Activated T-helper 17 cell treated with anti-CD3 and anti-CD28 coated beads, Interleukin-2, amount 50 U/mL, for 72 hours (primary cell): ENCODE measurements around the gene GPR61. TPM values are rescaled to one million over a fixed set of nuclear protein-coding genes. Genes with fewer than 3 reads are reported as not detected.

ENCODE experiments used
- ATAC-seq: fragments of 150-1000 bp; cut with Tn5 transposase; replicated peaks from 2 replicates; pipeline ENCODE4 v1.10.0; 2021; ENCODE audit warnings: mild to moderate bottlenecking, moderate library complexity
- H3K27ac Mint-ChIP-seq: one replicate; pipeline ENCODE4 v1.8.0; 2022; ENCODE audit warnings: mixed read lengths
- H3K27me3 Mint-ChIP-seq: one replicate; pipeline ENCODE4 v1.8.0; 2022; ENCODE audit warnings: mixed read lengths
- H3K36me3 Mint-ChIP-seq: one replicate; pipeline ENCODE4 v1.8.0; 2022; ENCODE audit warnings: low read depth, mild to moderate bottlenecking, mixed read lengths
- H3K4me1 Mint-ChIP-seq: one replicate; pipeline ENCODE4 v1.8.0; 2022; ENCODE audit warnings: mixed read lengths
- H3K4me3 Mint-ChIP-seq: one replicate; pipeline ENCODE4 v1.8.0; 2022; ENCODE audit warnings: mild to moderate bottlenecking, mixed read lengths
- H3K9me3 Mint-ChIP-seq: one replicate; pipeline ENCODE4 v1.8.0; 2022; ENCODE audit warnings: mixed read lengths
- total RNA-seq, 2 donors: library from RNA; stranded (reverse); gene quantifications; one replicate each; pipeline ENCODE4 v1.2.3, GENCODE V29; 2022

The GPR61 gene
- total RNA-seq, 2 donors from 2014 or later = 0.45 TPM; not detected in 1

GRCh38 chr1:109537450-109538178 is 2.1 kb upstream of the GPR61 start:
- no peaks in the 10 kb centered on the region for H3K27me3 Mint-ChIP-seq
- no peak overlapping the region for H3K4me3 Mint-ChIP-seq
- H3K4me1 Mint-ChIP-seq = no peaks in the 10 kb centered on the region
- H3K9me3 Mint-ChIP-seq = no peaks in the 10 kb centered on the region
- no peak overlapping the region for H3K27ac Mint-ChIP-seq
- no peaks in the 10 kb centered on the region for H3K36me3 Mint-ChIP-seq
- no peak for ATAC-seq

- no peak overlapping the region for H3K4me3 Mint-ChIP-seq
- no peak for ATAC-seq
- no peaks in the 10 kb centered on the region for H3K27me3 Mint-ChIP-seq
- H3K4me1 Mint-ChIP-seq = no peaks in the 10 kb centered on the region
- H3K27ac Mint-ChIP-seq = no peak overlapping the region
- no peaks in the 10 kb centered on the region for H3K9me3 Mint-ChIP-seq
- H3K36me3 Mint-ChIP-seq = no peaks in the 10 kb centered on the region
Observed at GRCh38 chr1:109538827-109539555, 681 bp upstream of the GPR61 start.

GRCh38 chr1:109541102-109541501 is 1.4 kb downstream of the GPR61 start:
- no peaks in the 10 kb centered on the region for H3K36me3 Mint-ChIP-seq
- no peaks in the 10 kb centered on the region for H3K4me1 Mint-ChIP-seq
- no peak overlapping the region for H3K27ac Mint-ChIP-seq
- H3K27me3 Mint-ChIP-seq = no peaks in the 10 kb centered on the region
- ATAC-seq = no peak
- no peaks in the 10 kb centered on the region for H3K9me3 Mint-ChIP-seq
- H3K4me3 Mint-ChIP-seq = no peak overlapping the region

GRCh38 chr1:109542657-109543056 is 3.0 kb downstream of the GPR61 start:
- no peaks in the 10 kb centered on the region for H3K4me1 Mint-ChIP-seq
- no peaks in the 10 kb centered on the region for H3K36me3 Mint-ChIP-seq
- no peaks in the 10 kb centered on the region for H3K9me3 Mint-ChIP-seq
- no peak overlapping the region for H3K27ac Mint-ChIP-seq
- no peaks in the 10 kb centered on the region for H3K27me3 Mint-ChIP-seq
- ATAC-seq = no peak
- H3K4me3 Mint-ChIP-seq = no peak overlapping the region

GRCh38 chr1:109543283-109543987 is 3.8 kb downstream of the GPR61 start:
- Mint-ChIP-seq H3K27ac (no peak overlapping the region), H3K27me3 (no peaks in the 10 kb centered on the region), H3K4me1 (no peaks in the 10 kb centered on the region), H3K9me3 (no peaks in the 10 kb centered on the region), H3K36me3 (peaks cover 4% of the 10 kb centered on the region), H3K4me3 (no peak overlapping the region)
- no peak for ATAC-seq

GRCh38 chr1:109543988-109544735 is 4.5 kb downstream of the GPR61 start:
- no peaks in the 10 kb centered on the region for H3K27me3 Mint-ChIP-seq
- H3K9me3 Mint-ChIP-seq = no peaks in the 10 kb centered on the region
- H3K27ac Mint-ChIP-seq = no peak overlapping the region
- H3K4me3 Mint-ChIP-seq = no peak overlapping the region
- H3K36me3 Mint-ChIP-seq = peaks cover 11% of the 10 kb centered on the region
- no peak for ATAC-seq
- H3K4me1 Mint-ChIP-seq = peaks cover 4% of the 10 kb centered on the region

GRCh38 chr1:109546311-109547109 is 6.8 kb downstream of the GPR61 start:
- Mint-ChIP-seq H3K9me3 (no peaks in the 10 kb centered on the region), H3K36me3 (peaks cover 21% of the 10 kb centered on the region), H3K27ac (peak overlapping the region; percentile 98), H3K27me3 (no peaks in the 10 kb centered on the region), H3K4me3 (peak overlapping the region; percentile 90), H3K4me1 (peaks cover 9% of the 10 kb centered on the region)
- ATAC-seq = peak; percentile 58

GRCh38 chr1:109547463-109548320 is 8.0 kb downstream of the GPR61 start:
- no peak for ATAC-seq
- H3K36me3 Mint-ChIP-seq = peaks cover 26% of the 10 kb centered on the region

GRCh38 chr1:109548321-109549267 is 8.9 kb downstream of the GPR61 start, which contains the start of gene GNAI3:
GNAI3 (plus strand) TSS chr1:109548615; CDS start chr1:109548721, 106 bp downstream.
- no peaks in the 10 kb centered on the region for H3K27me3 Mint-ChIP-seq
- H3K36me3 Mint-ChIP-seq = peaks cover 35% of the 10 kb centered on the region
- H3K9me3 Mint-ChIP-seq = no peaks in the 10 kb centered on the region
- peak within 1 kb of the TSS; percentile 90 for H3K4me3 Mint-ChIP-seq
- H3K27ac Mint-ChIP-seq = peak within 1 kb of the TSS; percentile 98
- ATAC-seq = peak; percentile 98
- H3K4me1 Mint-ChIP-seq = peaks cover 14% of the 10 kb centered on the region

More at GRCh38 chr1:109547463-109548320, 8.0 kb downstream of the GPR61 start:
- Mint-ChIP-seq H3K4me1 (peaks cover 9% of the 10 kb centered on the region), H3K4me3 (peak overlapping the region; percentile 90), H3K9me3 (no peaks in the 10 kb centered on the region), H3K27ac (peak overlapping the region; percentile 98), H3K27me3 (no peaks in the 10 kb centered on the region)

- Mint-ChIP-seq H3K27ac (no peak overlapping the region), H3K4me3 (no peak overlapping the region)
- ATAC-seq = no peak
Observed at GRCh38 chr1:109556563-109556962, 16.9 kb downstream of the GPR61 start.

GRCh38 chr1:109557520-109557919 is 17.8 kb downstream of the GPR61 start:
- H3K9me3 Mint-ChIP-seq = no peaks in the 10 kb centered on the region
- H3K27me3 Mint-ChIP-seq = no peaks in the 10 kb centered on the region
- H3K27ac Mint-ChIP-seq = no peak overlapping the region
- H3K36me3 Mint-ChIP-seq = peaks cover 30% of the 10 kb centered on the region
- peaks cover 68% of the 10 kb centered on the region for H3K4me1 Mint-ChIP-seq
- ATAC-seq = no peak
- H3K4me3 Mint-ChIP-seq = no peak overlapping the region

More at GRCh38 chr1:109556563-109556962, 16.9 kb downstream of the GPR61 start:
- Mint-ChIP-seq H3K9me3 (no peaks in the 10 kb centered on the region), H3K36me3 (peaks cover 33% of the 10 kb centered on the region), H3K4me1 (peaks cover 63% of the 10 kb centered on the region), H3K27me3 (no peaks in the 10 kb centered on the region)

GRCh38 chr1:109559995-109560394 is 20.3 kb downstream of the GPR61 start:
- ATAC-seq = no peak
- no peaks in the 10 kb centered on the region for H3K9me3 Mint-ChIP-seq
- H3K4me1 Mint-ChIP-seq = peaks cover 61% of the 10 kb centered on the region
- H3K4me3 Mint-ChIP-seq = no peak overlapping the region
- H3K36me3 Mint-ChIP-seq = peaks cover 7% of the 10 kb centered on the region
- H3K27me3 Mint-ChIP-seq = no peaks in the 10 kb centered on the region
- H3K27ac Mint-ChIP-seq = no peak overlapping the region
